Hepatocyte (in vitro differentiated cells): ENCODE data around the gene ZNF385D. TPM values are rescaled to one million over a fixed set of nuclear protein-coding genes. Genes with fewer than 3 reads are reported as not detected.
A peak's percentile ranks its signal among the peaks of the same experiment; 100 is the strongest.
"Not testable (repeated sequence)": the region's sequence is repeated elsewhere in the genome, so short reads cannot be mapped to it uniquely, and the experiment has no call there.

Source experiments
- DNase-seq: peaks from one replicate; pipeline ENCODE4 v3.0.0-alpha.2; 2016; ENCODE audit warnings: low spot score
- H2AFZ ChIP-seq: fragments of 200-600 bp; sonication (generic); 2 replicates; pipeline ENCODE4 v1.6.0; 2016; ENCODE audit warnings: antibody characterized with exemption, mild to moderate bottlenecking
- H3K27ac ChIP-seq: fragments of 200-600 bp; sonication (generic); 2 replicates; pipeline ENCODE4 v1.5.1; 2016; ENCODE audit warnings: mild to moderate bottlenecking
- H3K27me3 ChIP-seq: fragments of 200-600 bp; sonication (generic); 2 replicates; pipeline ENCODE4 v1.6.1; 2016
- H3K36me3 ChIP-seq: fragments of 200-600 bp; sonication (generic); replicated peaks from 2 replicates; pipeline ENCODE4 v1.5.1; 2016; ENCODE audit warnings: low read depth; ENCODE audit not compliant: insufficient read depth
- H3K4me1 ChIP-seq: fragments of 200-600 bp; sonication (generic); 2 replicates; pipeline ENCODE4 v1.5.1; 2016; ENCODE audit warnings: mild to moderate bottlenecking, moderate library complexity; ENCODE audit not compliant: insufficient read depth
- H3K4me2 ChIP-seq: fragments of 200-600 bp; sonication (generic); 2 replicates; pipeline ENCODE4 v1.6.0; 2016
- H3K4me3 ChIP-seq: fragments of 200-600 bp; sonication (generic); 2 replicates; pipeline ENCODE4 v1.5.1; 2016; ENCODE audit warnings: mild to moderate bottlenecking
- H3K79me2 ChIP-seq: fragments of 200-600 bp; sonication (generic); 2 replicates; pipeline ENCODE4 v1.6.0; 2017; ENCODE audit warnings: mild to moderate bottlenecking
- H3K9me2 ChIP-seq: fragments of 200-600 bp; sonication (generic); replicated peaks from 2 replicates; pipeline ENCODE4 v1.6.0; 2017; ENCODE audit warnings: mild to moderate bottlenecking; ENCODE audit not compliant: insufficient read depth
- H3K9me3 ChIP-seq: fragments of 200-600 bp; sonication (generic); 2 replicates; pipeline ENCODE4 v1.5.1; 2016; ENCODE audit warnings: low read depth, mild to moderate bottlenecking
- H4K20me1 ChIP-seq: fragments of 200-600 bp; sonication (generic); 2 replicates; pipeline ENCODE4 v1.6.0; 2016; ENCODE audit warnings: mild to moderate bottlenecking; ENCODE audit not compliant: insufficient read depth, poor library complexity, severe bottlenecking
- CTCF ChIP-seq: fragments of 200-600 bp; sonication (generic); IDR thresholded peaks from 2 replicates; pipeline ENCODE4 v1.5.1; 2016; ENCODE audit warnings: antibody characterized with exemption, mild to moderate bottlenecking; ENCODE audit not compliant: poor library complexity
- EZH2 ChIP-seq: fragments of 200-600 bp; sonication (generic); IDR thresholded peaks from 2 replicates; pipeline ENCODE4 v1.6.1; 2016; ENCODE audit warnings: antibody characterized with exemption, mild to moderate bottlenecking, borderline replicate concordance
- EZH2phosphoT487 ChIP-seq: fragments of 200-600 bp; sonication (generic); IDR thresholded peaks from one replicate; pipeline ENCODE4 v1.6.1; 2018; ENCODE audit warnings: antibody characterized with exemption, mild to moderate bottlenecking, low read depth, moderate library complexity; ENCODE audit not compliant: unreplicated experiment, severe bottlenecking
- WGBS: methylation state at CpG from one replicate; pipeline ENCODE4 v1.1.6; 2016; ENCODE audit warnings: low lambda C conversion rate; ENCODE audit errors: missing lambda C conversion rate; 5-methylcytosine and 5-hydroxymethylcytosine counted together
- polyA plus RNA-seq: library from polyadenylated mRNA; unstranded; fragments of >200 nt; fragmentation: Nextera tagmentation; extraction: Ambion mirVana; gene quantifications from 2 replicates; pipeline ENCODE4 v1.2.1, GENCODE V29; 2016
- total RNA-seq: library from RNA; depleted of rRNA; stranded (reverse); fragments of >200 nt; gene quantifications from 2 replicates; pipeline ENCODE4 v1.2.3, GENCODE V29; 2014

ZNF385D gene
- total and polyA plus RNA-seq, 2 experiments from 2014 or later, result 4.9 to 7.4 TPM

- H3K4me3 ChIP-seq, result no peak overlapping the region
- no peaks in the 10 kb centered on the region for H3K79me2 ChIP-seq
- 44% methylated on average over 1 of the region's 1 CpG for WGBS
- H3K27ac ChIP-seq, result no peak overlapping the region
- DNase-seq, result no peak
- no peak overlapping the region for H3K4me2 ChIP-seq
- H2AFZ ChIP-seq, result no peak overlapping the region
- no peaks in the 10 kb centered on the region for H3K36me3 ChIP-seq
- no peaks in the 10 kb centered on the region for H3K4me1 ChIP-seq
- H4K20me1 ChIP-seq, result no peaks in the 10 kb centered on the region
- no peaks in the 10 kb centered on the region for H3K9me3 ChIP-seq
- no peaks in the 10 kb centered on the region for H3K9me2 ChIP-seq
- TF ChIP-seq CTCF (no peak), EZH2phosphoT487 (no peak), EZH2 (no peak)
- H3K27me3 ChIP-seq, result no peaks in the 10 kb centered on the region
These were observed 263.5 kb downstream of the ZNF385D start for GRCh38 chr3:21487520-21487919.

- not testable (repeated sequence) for H3K4me2 ChIP-seq, H3K36me3 ChIP-seq, H3K4me1 ChIP-seq
These were observed 264.7 kb downstream of the ZNF385D start for GRCh38 chr3:21486024-21486935.

GRCh38 chr3:21484828-21485144 lies 266.2 kb downstream of the ZNF385D start:
- Histone ChIP-seq H3K27me3 (no peaks in the 10 kb centered on the region), H3K79me2 (no peaks in the 10 kb centered on the region), H3K9me2 (no peaks in the 10 kb centered on the region), H3K36me3 (no peaks in the 10 kb centered on the region), H3K4me2 (no peak overlapping the region), H3K4me3 (no peak overlapping the region), H3K27ac (no peak overlapping the region), H4K20me1 (no peaks in the 10 kb centered on the region), H2AFZ (no peak overlapping the region), H3K9me3 (no peaks in the 10 kb centered on the region), H3K4me1 (no peaks in the 10 kb centered on the region)
- TF ChIP-seq EZH2phosphoT487 (no peak), EZH2 (no peak), CTCF (no peak)
- DNase-seq, result no peak
- WGBS, result 100% methylated on average over 1 of the region's 1 CpG

More at GRCh38 chr3:21486024-21486935, 264.7 kb downstream of the ZNF385D start:
- WGBS, result 91% methylated on average over 1 of the region's 4 CpGs
- not testable (repeated sequence) for H3K9me3 ChIP-seq, H4K20me1 ChIP-seq, H3K27me3 ChIP-seq, DNase-seq, H3K27ac ChIP-seq, H3K9me2 ChIP-seq, H2AFZ ChIP-seq, H3K4me3 ChIP-seq, H3K79me2 ChIP-seq

GRCh38 chr3:21484057-21484827 lies 266.8 kb downstream of the ZNF385D start:
- Histone ChIP-seq H3K9me3 (no peaks in the 10 kb centered on the region), H2AFZ (no peak overlapping the region), H4K20me1 (no peaks in the 10 kb centered on the region), H3K79me2 (no peaks in the 10 kb centered on the region), H3K4me3 (no peak overlapping the region), H3K36me3 (no peaks in the 10 kb centered on the region), H3K9me2 (no peaks in the 10 kb centered on the region), H3K27ac (no peak overlapping the region), H3K4me1 (no peaks in the 10 kb centered on the region), H3K4me2 (no peak overlapping the region), H3K27me3 (no peaks in the 10 kb centered on the region)
- peak; percentile 81 for DNase-seq
- WGBS, result 61% methylated on average over 5 of the region's 5 CpGs
- no peak for TF ChIP-seq EZH2
- TF ChIP-seq CTCF, result peak; percentile 52
